Hepatocyte (in vitro differentiated cells): ENCODE results near the gene IKZF3.

Experiments
- CTCF ChIP-seq: fragments of 200-600 bp; sonication (generic); IDR thresholded peaks from 2 replicates; pipeline ENCODE4 v1.5.1; 2016; ENCODE audit warnings: antibody characterized with exemption, mild to moderate bottlenecking; ENCODE audit not compliant: poor library complexity
- EZH2 ChIP-seq: fragments of 200-600 bp; sonication (generic); IDR thresholded peaks from 2 replicates; pipeline ENCODE4 v1.6.1; 2016; ENCODE audit warnings: antibody characterized with exemption, mild to moderate bottlenecking, borderline replicate concordance
- EZH2phosphoT487 ChIP-seq: fragments of 200-600 bp; sonication (generic); IDR thresholded peaks from one replicate; pipeline ENCODE4 v1.6.1; 2018; ENCODE audit warnings: antibody characterized with exemption, mild to moderate bottlenecking, low read depth, moderate library complexity; ENCODE audit not compliant: unreplicated experiment, severe bottlenecking

- TF ChIP-seq CTCF (no peak), EZH2phosphoT487 (no peak), EZH2 (no peak)
Observed at GRCh38 chr17:39889200-39889599, 25.1 kb upstream of the IKZF3 start.
